ENCODE data around the gene NMUR1.

Gene NMUR1

DNA sequence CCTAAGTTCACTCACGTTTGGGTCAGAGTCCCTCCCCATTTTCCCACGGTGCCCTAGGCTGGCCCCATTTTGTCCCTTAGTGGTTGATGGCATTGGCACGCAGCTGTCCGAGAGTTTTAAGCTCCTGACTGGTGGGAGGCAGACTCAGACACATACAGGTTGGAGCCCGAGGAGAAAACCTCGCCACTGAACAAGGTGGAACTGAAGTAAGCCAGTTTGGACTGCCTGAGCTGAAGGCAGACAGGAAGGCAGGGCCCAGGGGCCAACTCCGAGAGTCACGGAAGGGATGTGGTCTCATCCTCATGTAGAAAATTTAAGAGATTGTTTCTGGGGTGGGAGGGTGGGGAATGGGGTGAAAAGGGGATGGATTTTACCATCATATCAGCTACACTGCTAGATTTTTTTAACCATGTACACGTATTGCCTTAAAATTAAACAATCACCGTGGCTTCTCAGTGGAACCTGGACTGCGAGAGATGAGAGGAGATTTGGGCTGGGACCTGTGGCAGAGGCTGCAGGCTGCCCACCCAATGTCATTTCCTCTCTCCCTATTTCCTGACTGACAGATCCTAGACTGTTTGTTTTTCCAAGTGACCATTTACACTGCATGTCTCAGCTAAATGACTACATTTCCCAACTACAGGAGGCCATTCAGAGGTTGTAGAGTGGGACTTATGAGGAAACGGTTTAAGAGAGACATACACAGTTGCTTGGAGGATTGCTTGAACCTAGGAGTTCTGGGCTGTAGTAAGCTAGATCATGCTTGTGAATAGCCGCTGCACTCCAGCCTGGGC, 19.4 kb upstream of the NMUR1 start:
- H4K20me1 ChIP-seq (ENCODE audit: insufficient read depth, low read length), result no peaks in the 10 kb centered on the region
- no peak overlapping the region for H3K4me2 ChIP-seq (ENCODE audit: low read length)
- no peaks in the 10 kb centered on the region for H3F3A ChIP-seq (ENCODE audit: insufficient read depth, low read length)
- no peak overlapping the region for H3K27ac ChIP-seq (ENCODE audit: low read depth, low read length, poor library complexity, severe bottlenecking)
- H3K27me3 ChIP-seq (ENCODE audit: insufficient read depth, low read length), result peaks cover 14% of the 10 kb centered on the region; the same call in 1 of the 2 replicates
- no peaks in the 10 kb centered on the region for H3K9me2 ChIP-seq (ENCODE audit: low read depth, low read length)
- H3K9ac ChIP-seq (ENCODE audit: low read length), result no peak overlapping the region
- no peak overlapping the region for H3K4me3 ChIP-seq (ENCODE audit: low read depth, low read length, poor library complexity, severe bottlenecking)
- peaks cover 13% of the 10 kb centered on the region for H3K9me3 ChIP-seq (ENCODE audit: low read length)
- no peaks in the 10 kb centered on the region; the same call in 1 of the 2 replicates for H3K36me3 ChIP-seq (ENCODE audit: insufficient read depth, low read length)
- peaks cover 12% of the 10 kb centered on the region for H3K4me1 ChIP-seq (ENCODE audit: insufficient read depth, low read length, severe bottlenecking)
- TF ChIP-seq, protein P1, sequence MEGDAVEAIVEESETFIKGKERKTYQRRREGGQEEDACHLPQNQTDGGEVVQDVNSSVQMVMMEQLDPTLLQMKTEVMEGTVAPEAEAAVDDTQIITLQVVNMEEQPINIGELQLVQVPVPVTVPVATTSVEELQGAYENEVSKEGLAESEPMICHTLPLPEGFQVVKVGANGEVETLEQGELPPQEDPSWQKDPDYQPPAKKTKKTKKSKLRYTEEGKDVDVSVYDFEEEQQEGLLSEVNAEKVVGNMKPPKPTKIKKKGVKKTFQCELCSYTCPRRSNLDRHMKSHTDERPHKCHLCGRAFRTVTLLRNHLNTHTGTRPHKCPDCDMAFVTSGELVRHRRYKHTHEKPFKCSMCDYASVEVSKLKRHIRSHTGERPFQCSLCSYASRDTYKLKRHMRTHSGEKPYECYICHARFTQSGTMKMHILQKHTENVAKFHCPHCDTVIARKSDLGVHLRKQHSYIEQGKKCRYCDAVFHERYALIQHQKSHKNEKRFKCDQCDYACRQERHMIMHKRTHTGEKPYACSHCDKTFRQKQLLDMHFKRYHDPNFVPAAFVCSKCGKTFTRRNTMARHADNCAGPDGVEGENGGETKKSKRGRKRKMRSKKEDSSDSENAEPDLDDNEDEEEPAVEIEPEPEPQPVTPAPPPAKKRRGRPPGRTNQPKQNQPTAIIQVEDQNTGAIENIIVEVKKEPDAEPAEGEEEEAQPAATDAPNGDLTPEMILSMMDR (IDR thresholded peaks at IDR 0.05; ENCODE audit: low read length), result no peak
- TF ChIP-seq EZH2 (IDR thresholded peaks at IDR 0.05; ENCODE audit: borderline replicate concordance, low read length), result no peak
- H2AFZ ChIP-seq (ENCODE audit: low read length), result no peak overlapping the region
- no peaks in the 10 kb centered on the region for H3K79me2 ChIP-seq (ENCODE audit: insufficient read depth, low read length)

DNA sequence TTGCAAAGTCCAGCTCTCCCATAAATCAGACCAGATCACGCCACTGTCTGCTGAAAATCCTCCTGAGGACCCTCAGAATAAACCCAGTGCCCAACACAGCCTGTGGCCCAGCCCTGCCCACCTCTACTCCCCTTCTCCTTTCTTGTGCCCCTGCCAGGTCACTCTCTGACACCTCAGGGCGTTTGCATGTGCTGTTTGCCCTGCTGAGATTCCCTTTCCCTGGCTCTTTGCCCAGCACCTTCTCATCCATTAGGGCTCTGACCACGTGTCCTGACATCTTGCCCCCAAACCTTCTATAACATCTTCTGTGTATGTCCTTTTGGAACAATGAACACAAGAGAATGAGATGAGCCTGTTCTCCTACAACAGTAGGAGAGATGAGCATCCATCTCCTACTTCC, 18.5 kb upstream of the NMUR1 start:
- Histone ChIP-seq H3F3A (ENCODE audit: insufficient read depth, low read length) (no peaks in the 10 kb centered on the region), H3K4me1 (ENCODE audit: insufficient read depth, low read length, severe bottlenecking) (peaks cover 12% of the 10 kb centered on the region), H3K27ac (ENCODE audit: low read depth, low read length, poor library complexity, severe bottlenecking) (no peak overlapping the region), H3K36me3 (ENCODE audit: insufficient read depth, low read length) (no peaks in the 10 kb centered on the region; the same call in 1 of the 2 replicates), H3K9me3 (ENCODE audit: low read length) (peaks cover 13% of the 10 kb centered on the region), H4K20me1 (ENCODE audit: insufficient read depth, low read length) (no peaks in the 10 kb centered on the region), H3K4me2 (ENCODE audit: low read length) (no peak overlapping the region), H3K9ac (ENCODE audit: low read length) (no peak overlapping the region), H3K79me2 (ENCODE audit: insufficient read depth, low read length) (no peaks in the 10 kb centered on the region), H3K27me3 (ENCODE audit: insufficient read depth, low read length) (peaks cover 14% of the 10 kb centered on the region; the same call in 1 of the 2 replicates), H3K4me3 (ENCODE audit: low read depth, low read length, poor library complexity, severe bottlenecking) (no peak overlapping the region), H3K9me2 (ENCODE audit: low read depth, low read length) (no peaks in the 10 kb centered on the region), H2AFZ (ENCODE audit: low read length) (no peak overlapping the region)
- TF ChIP-seq EZH2 (IDR thresholded peaks at IDR 0.05; ENCODE audit: borderline replicate concordance, low read length), result no peak
- TF ChIP-seq, protein P1 (IDR thresholded peaks at IDR 0.05; ENCODE audit: low read length), result no peak

DNA sequence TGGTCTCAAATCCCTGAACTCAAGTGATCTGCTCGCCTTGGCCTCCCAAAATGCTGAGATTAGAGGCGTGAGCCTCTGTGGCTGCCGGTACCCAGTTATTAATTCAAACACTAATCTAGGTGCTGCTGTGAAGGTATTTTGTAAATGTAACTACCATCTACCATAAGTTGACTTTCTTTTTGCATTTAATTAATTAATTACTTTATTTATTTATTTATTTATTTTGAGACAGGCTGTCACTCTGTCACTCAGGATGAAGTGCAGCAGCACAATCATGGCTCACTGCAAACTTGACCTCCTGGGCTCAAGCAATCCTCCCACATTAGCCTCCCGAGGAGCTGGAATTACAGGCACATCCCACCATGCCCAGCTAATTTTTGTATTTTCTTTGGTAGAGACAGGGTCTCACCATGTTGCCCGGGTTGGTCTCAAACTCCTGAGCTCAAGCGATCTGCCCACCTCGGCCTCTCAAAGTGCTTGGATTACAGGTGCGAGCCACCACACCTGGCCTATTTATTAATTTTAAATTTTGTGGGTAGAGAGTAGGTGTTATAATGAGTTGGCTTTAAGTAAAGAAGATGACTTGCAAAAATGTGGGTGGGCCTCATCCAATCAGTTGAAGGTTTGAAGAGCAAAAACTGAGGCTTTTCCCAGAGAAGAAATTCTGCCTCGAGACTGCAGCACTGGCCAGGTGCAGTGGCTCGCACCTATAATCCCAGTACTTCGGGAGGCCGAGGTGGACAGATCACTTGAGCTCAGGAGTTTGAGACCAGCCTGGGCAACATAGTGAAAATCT, 17.3 kb upstream of the NMUR1 start:
- no peaks in the 10 kb centered on the region for H3K9me2 ChIP-seq (ENCODE audit: low read depth, low read length)
- H3K36me3 ChIP-seq (ENCODE audit: insufficient read depth, low read length), result no peaks in the 10 kb centered on the region; the same call in 1 of the 2 replicates
- H3K79me2 ChIP-seq (ENCODE audit: insufficient read depth, low read length), result no peaks in the 10 kb centered on the region
- H3K9me3 ChIP-seq (ENCODE audit: low read length), result peaks cover 7% of the 10 kb centered on the region
- H3K27me3 ChIP-seq (ENCODE audit: insufficient read depth, low read length), result 0 out of 2 replicates have a peak, but pooled peaks cover 14% of the 10 kb centered on the region
- H3K4me1 ChIP-seq (ENCODE audit: insufficient read depth, low read length, severe bottlenecking), result peaks cover 12% of the 10 kb centered on the region
- TF ChIP-seq, protein P1 (IDR thresholded peaks at IDR 0.05; ENCODE audit: low read length), result no peak
- no peak for TF ChIP-seq EZH2 (IDR thresholded peaks at IDR 0.05; ENCODE audit: borderline replicate concordance, low read length)
- no peaks in the 10 kb centered on the region for H4K20me1 ChIP-seq (ENCODE audit: insufficient read depth, low read length)
- no peak overlapping the region for H3K27ac ChIP-seq (ENCODE audit: low read depth, low read length, poor library complexity, severe bottlenecking)
- H3F3A ChIP-seq (ENCODE audit: insufficient read depth, low read length), result no peaks in the 10 kb centered on the region
- no peak overlapping the region for H2AFZ ChIP-seq (ENCODE audit: low read length)
- H3K4me3 ChIP-seq (ENCODE audit: low read depth, low read length, poor library complexity, severe bottlenecking), result no peak overlapping the region
- no peak overlapping the region for H3K4me2 ChIP-seq (ENCODE audit: low read length)
- no peak overlapping the region for H3K9ac ChIP-seq (ENCODE audit: low read length)

All from OCI-LY1 (cell line).